Natural killer cell (primary cell): ENCODE results near the gene SLC8A1. TPM values are rescaled to one million over a fixed set of nuclear protein-coding genes. Genes with fewer than 3 reads are reported as not detected.

Experiments used
- ATAC-seq, 3 donors: fragments of 150-1000 bp in 2 of 3; fragments of 200-7000 bp in 1 of 3; cut with Tn5 transposase; 1 replicate in 1 of 3; 2 replicates in 2 of 3; pipeline ENCODE4 v1.10.0; 2021; ENCODE audit warnings: mild to moderate bottlenecking in 2 of 3, moderate library complexity in 2 of 3
- DNase-seq, 2 donors: peaks; one replicate each; pipeline versions ENCODE4 v3.0.0 to v3.0.0-alpha.2; 2013 to 2021; ENCODE audit warnings: mixed read lengths in 1 of 2
- H3K27ac ChIP-seq: one replicate; pipeline ENCODE4 v1.5.1; 2013; ENCODE audit warnings: mild to moderate bottlenecking, low read length
- H3K27me3 ChIP-seq: one replicate; pipeline ENCODE4 v1.6.1; 2013; ENCODE audit warnings: low read length; ENCODE audit not compliant: control insufficient read depth, insufficient read depth
- H3K36me3 ChIP-seq: one replicate; pipeline ENCODE4 v1.6.1; 2013; ENCODE audit warnings: low read length; ENCODE audit not compliant: control insufficient read depth, insufficient read depth
- H3K4me1 ChIP-seq: one replicate; pipeline ENCODE4 v1.6.1; 2013; ENCODE audit warnings: low read length; ENCODE audit not compliant: control insufficient read depth, insufficient read depth
- H3K4me3 ChIP-seq: one replicate; pipeline ENCODE4 v1.5.1; 2013; ENCODE audit warnings: low read length
- H3K9me3 ChIP-seq: one replicate; pipeline ENCODE4 v1.6.1; 2013; ENCODE audit warnings: low read length; ENCODE audit not compliant: control insufficient read depth, insufficient read depth
- H3K27ac Mint-ChIP-seq, 2 donors: one replicate each; pipeline ENCODE4 v1.8.0; 2022; ENCODE audit warnings: mild to moderate bottlenecking in 2 of 2, mixed read lengths in 2 of 2, moderate library complexity in 1 of 2
- H3K27me3 Mint-ChIP-seq, 2 donors: one replicate each; pipeline ENCODE4 v1.8.0; 2022; ENCODE audit warnings: low read depth in 2 of 2, mixed read lengths in 2 of 2
- H3K36me3 Mint-ChIP-seq: one replicate; pipeline ENCODE4 v1.8.0; 2022; ENCODE audit warnings: mixed read lengths
- H3K4me1 Mint-ChIP-seq, 2 donors: one replicate each; pipeline ENCODE4 v1.8.0; 2022; ENCODE audit warnings: mixed read lengths in 2 of 2
- H3K4me3 Mint-ChIP-seq: one replicate; pipeline ENCODE4 v1.8.0; 2022; ENCODE audit warnings: mild to moderate bottlenecking, moderate library complexity, mixed read lengths
- H3K9me3 Mint-ChIP-seq, 2 donors: one replicate each; pipeline ENCODE4 v1.8.0; 2022; ENCODE audit warnings: mixed read lengths in 2 of 2
- CTCF ChIP-seq: fragments of 200-600 bp; IDR thresholded peaks from one replicate; pipeline ENCODE4 v1.8.0; 2022; ENCODE audit warnings: antibody characterized with exemption
- WGBS: methylation state at CpG from one replicate; pipeline ENCODE4 v1.1.7; 2013; ENCODE audit warnings: missing lambda C conversion rate; ENCODE audit not compliant: insufficient coverage; 5-methylcytosine and 5-hydroxymethylcytosine counted together
- intact Hi-C: fragments of 100-400 bp; cut with micrococcal nuclease; formaldehyde crosslinking; loops from one replicate; pipeline ENCODE4 v1.14.2; 2022
- total RNA-seq, 4 donors: library from RNA; stranded (reverse); fragments of 120-200 nt in 1 of 4; gene quantifications; one replicate each; pipeline versions ENCODE4 v1.2.3 to v1.2.4, GENCODE V29; 2013 to 2022

SLC8A1 gene
- total RNA-seq, 3 donors from 2014 or later (not counting 1 experiment from before 2014, with no cell fraction given), result 1.4 to 4.7 (median 3.6) TPM

GRCh38 chr2:40394597-40394996 is 57.3 kb downstream of the SLC8A1 start:
- TF ChIP-seq CTCF, result no peak
- no peaks in the 10 kb centered on the region for H3K36me3 ChIP-seq
- H3K27me3 ChIP-seq, result no peaks in the 10 kb centered on the region
- H3K4me3 ChIP-seq, result no peak overlapping the region
- H3K4me3 Mint-ChIP-seq, result no peak overlapping the region
- no peaks in the 10 kb centered on the region for H3K9me3 ChIP-seq
- no peaks in the 10 kb centered on the region for H3K4me1 Mint-ChIP-seq
- no peaks in the 10 kb centered on the region for H3K27me3 Mint-ChIP-seq
- H3K36me3 Mint-ChIP-seq, result no peaks in the 10 kb centered on the region
- 0% methylated on average over 1 of the region's 1 CpG for WGBS
- no peak overlapping the region for H3K27ac Mint-ChIP-seq
- ATAC-seq, result no peak
- DNase-seq, result no peak
- no peak overlapping the region for H3K27ac ChIP-seq
- H3K9me3 Mint-ChIP-seq, result peaks cover 2 to 6% of the 10 kb centered on the region in 2 donors
- intact Hi-C loops, result no loop called here
- no peaks in the 10 kb centered on the region for H3K4me1 ChIP-seq

GRCh38 chr2:40394031-40394430 is 57.9 kb downstream of the SLC8A1 start:
- H3K27me3 ChIP-seq, result no peaks in the 10 kb centered on the region
- Mint-ChIP-seq H3K9me3 (peaks cover 2 to 6% of the 10 kb centered on the region in 2 donors), H3K36me3 (no peaks in the 10 kb centered on the region), H3K4me3 (no peak overlapping the region), H3K4me1 (no peaks in the 10 kb centered on the region), H3K27ac (no peak overlapping the region), H3K27me3 (no peaks in the 10 kb centered on the region)
- H3K27ac ChIP-seq, result no peak overlapping the region
- no peaks in the 10 kb centered on the region for H3K36me3 ChIP-seq
- WGBS, result 88% methylated on average over 3 of the region's 4 CpGs
- intact Hi-C loops, result no loop called here
- no peak for TF ChIP-seq CTCF
- H3K9me3 ChIP-seq, result no peaks in the 10 kb centered on the region
- H3K4me3 ChIP-seq, result no peak overlapping the region
- H3K4me1 ChIP-seq, result no peaks in the 10 kb centered on the region
- ATAC-seq (no peak), DNase-seq (no peak)

GRCh38 chr2:40388161-40388560 is 63.7 kb downstream of the SLC8A1 start:
- Histone ChIP-seq H3K4me1 (no peaks in the 10 kb centered on the region), H3K9me3 (no peaks in the 10 kb centered on the region), H3K4me3 (no peak overlapping the region), H3K27ac (no peak overlapping the region), H3K36me3 (no peaks in the 10 kb centered on the region), H3K27me3 (no peaks in the 10 kb centered on the region)
- no peak for DNase-seq
- ATAC-seq, result no peak
- Mint-ChIP-seq H3K4me3 (no peak overlapping the region), H3K4me1 (no peaks in the 10 kb centered on the region), H3K27ac (no peak overlapping the region), H3K27me3 (no peaks in the 10 kb centered on the region), H3K36me3 (no peaks in the 10 kb centered on the region), H3K9me3 (peaks cover 4 to 6% of the 10 kb centered on the region in 2 donors)
- intact Hi-C loops, result no loop called here
- WGBS, result 85% methylated on average over 5 of the region's 5 CpGs
- no peak for TF ChIP-seq CTCF

GRCh38 chr2:40386177-40386576 is 65.7 kb downstream of the SLC8A1 start:
- no peak for TF ChIP-seq CTCF
- no peak overlapping the region for H3K27ac Mint-ChIP-seq
- no peak for ATAC-seq
- H3K4me3 Mint-ChIP-seq, result no peak overlapping the region
- no peaks in the 10 kb centered on the region for H3K36me3 ChIP-seq
- peaks cover 7 to 10% of the 10 kb centered on the region in 2 donors for H3K9me3 Mint-ChIP-seq
- no peak overlapping the region for H3K27ac ChIP-seq
- no peak for DNase-seq
- WGBS, result no CpG with 5 or more reads among the region's 2 CpGs
- H3K27me3 Mint-ChIP-seq, result no peaks in the 10 kb centered on the region
- intact Hi-C loops, result no loop called here
- H3K27me3 ChIP-seq, result no peaks in the 10 kb centered on the region
- H3K9me3 ChIP-seq, result peaks cover 5% of the 10 kb centered on the region
- H3K4me3 ChIP-seq, result no peak overlapping the region
- no peaks in the 10 kb centered on the region for H3K4me1 Mint-ChIP-seq
- H3K4me1 ChIP-seq, result no peaks in the 10 kb centered on the region
- peaks cover 9% of the 10 kb centered on the region for H3K36me3 Mint-ChIP-seq
